AML-193 (cell line): ENCODE results near the gene ANKRD27.
"Not testable (repeated sequence)": the region's sequence is repeated elsewhere in the genome, so short reads cannot be mapped to it uniquely, and the experiment has no call there.

ENCODE experiments used
- DNase-seq, 2 experiments: peaks; one replicate each; lab custom pipeline; 2025; lab: John Stamatoyannopoulos, UW

Gene ANKRD27

DNA sequence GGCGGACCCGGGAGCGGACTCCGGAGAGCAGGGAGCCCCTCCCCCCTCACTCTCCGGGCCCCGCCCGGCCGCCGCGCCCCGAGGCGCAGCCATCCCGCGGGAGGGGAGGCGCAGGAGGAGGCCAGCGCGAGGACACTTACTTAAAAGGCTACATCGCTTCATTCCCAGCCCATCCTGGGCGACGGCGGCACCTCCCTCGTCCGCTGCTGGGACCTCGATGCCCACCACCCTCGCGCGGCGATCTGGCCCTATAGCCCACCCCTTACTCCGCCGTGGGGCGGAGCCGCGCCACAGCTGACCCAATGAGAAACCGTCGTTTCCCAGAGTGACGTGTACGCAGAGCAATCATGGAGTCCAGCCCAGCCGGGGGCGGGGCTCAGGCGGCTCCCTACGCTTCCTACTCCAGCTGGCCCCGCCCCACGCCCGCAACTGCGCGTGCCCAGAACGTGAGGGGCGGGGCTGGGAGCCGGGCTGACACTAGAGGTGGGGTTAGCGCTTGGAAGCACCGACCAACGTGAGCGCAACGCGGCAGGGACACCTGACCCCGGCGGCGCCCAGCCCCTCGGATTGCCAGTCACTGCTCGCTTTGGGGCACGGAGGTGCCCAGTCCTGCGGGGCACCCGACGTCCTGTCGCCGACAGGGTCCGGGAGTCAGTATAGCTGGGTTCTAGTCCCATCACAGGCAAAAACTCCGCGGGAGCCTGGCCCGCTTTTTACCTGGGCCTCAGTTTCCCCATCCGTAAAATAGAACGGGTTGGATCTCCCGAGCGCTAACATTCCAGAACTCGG lies at the start of gene ANKRD27:
Gene ANKRD27, minus strand, starts transcription at position 250 of the 789 bp plus-strand sequence. CDS start 16,165 bp downstream, outside the sequence.
- DNase-seq = peak; percentile 94 to 96

DNA sequence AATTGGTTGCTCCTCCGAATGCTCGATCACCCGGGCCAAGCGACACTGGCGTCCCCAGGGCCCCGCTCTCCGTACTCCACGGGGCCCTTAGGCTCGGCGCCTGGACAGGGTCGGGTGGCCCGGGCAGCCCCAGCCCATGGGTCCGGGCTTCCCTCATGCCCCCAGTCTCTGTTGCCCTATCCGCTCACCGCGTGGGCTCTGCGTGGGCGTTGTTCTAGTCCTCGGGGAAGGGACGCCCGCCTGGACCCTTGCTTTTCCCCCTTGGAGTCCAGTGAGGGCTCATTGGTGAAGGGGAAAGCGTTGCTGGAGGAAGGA lies 45.9 kb upstream of the ANKRD27 start:
- DNase-seq = no peak

DNA sequence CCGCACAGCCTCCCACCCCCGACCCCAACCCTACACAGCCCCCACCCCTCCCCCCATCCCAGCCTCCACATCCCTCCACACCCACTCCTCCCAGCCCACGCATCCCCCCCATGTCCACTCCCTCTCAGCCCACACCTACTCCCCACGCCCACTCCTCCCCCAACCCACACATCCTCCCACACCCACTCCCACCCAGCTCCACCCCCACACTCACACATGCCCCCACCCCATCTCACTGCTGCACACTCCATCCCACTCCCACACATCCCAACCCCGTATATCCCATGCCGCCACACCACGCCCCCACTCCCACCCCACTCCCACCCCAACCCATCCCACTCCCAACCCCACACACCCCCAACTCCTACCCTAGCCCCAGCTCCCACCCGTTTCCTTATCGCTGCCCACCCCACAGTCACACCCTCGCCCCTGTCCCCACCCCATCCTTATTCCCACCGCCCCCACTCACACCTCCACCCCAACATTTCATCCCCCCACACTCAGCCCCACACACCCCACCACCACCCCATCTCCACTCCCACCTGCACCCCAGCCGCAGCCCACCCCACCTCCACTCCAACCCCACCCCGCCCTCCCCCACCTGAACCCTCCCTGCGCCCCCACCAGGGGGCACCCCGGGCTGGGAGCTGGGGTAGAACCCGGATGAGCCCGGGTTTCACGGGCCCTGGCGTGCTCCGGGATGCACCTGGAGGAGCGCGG lies 45.4 kb upstream of the ANKRD27 start:
- no peak for DNase-seq

DNA sequence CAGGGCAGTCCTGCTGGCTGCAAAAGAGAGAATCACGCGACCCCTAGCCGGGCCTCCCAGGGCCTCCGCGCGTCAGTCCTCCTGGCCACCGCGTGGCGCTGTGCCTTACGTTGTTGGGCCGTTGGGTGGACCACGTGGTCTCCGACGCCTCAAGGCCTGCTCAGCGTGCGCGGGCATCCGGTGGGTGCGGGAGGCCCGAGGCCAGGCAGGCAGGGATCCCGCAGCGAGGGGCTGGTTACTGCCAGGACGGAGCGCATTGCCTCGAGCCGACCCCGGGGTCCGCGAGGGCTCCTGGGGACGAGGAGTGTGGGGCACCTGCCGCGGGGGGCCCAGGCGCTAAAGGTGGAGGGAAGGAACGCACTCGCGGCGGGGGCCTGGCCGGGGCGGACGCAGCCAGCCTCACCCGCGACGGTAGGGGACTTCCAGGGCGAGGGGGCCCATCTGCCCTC lies 44.7 kb upstream of the ANKRD27 start, which contains the start of gene TDRD12:
Gene TDRD12, plus strand, starts transcription at position 157 of the 449 bp plus-strand sequence. CDS start 306 bp downstream, outside the sequence.
- DNase-seq = no peak

DNA sequence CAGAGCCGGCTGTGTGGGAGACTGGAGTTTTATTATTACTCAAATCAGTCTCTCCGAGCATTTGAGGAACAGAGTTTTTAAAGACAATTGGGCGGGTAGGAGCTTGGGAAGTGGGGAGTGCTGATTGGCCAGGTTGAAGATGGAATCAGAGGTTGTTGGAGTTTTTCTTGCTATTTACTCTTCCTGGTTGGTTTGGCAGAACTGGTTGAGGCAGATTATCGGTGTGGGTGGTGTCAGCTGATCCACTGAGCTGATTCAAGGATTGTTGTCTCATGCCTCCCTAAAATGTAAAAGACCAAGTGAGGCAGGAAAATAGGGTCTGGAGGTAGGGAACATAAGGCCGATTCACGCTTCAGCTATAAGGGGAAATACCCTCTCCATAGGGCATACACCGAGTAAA lies 43.3 kb upstream of the ANKRD27 start:
- no peak for DNase-seq

DNA sequence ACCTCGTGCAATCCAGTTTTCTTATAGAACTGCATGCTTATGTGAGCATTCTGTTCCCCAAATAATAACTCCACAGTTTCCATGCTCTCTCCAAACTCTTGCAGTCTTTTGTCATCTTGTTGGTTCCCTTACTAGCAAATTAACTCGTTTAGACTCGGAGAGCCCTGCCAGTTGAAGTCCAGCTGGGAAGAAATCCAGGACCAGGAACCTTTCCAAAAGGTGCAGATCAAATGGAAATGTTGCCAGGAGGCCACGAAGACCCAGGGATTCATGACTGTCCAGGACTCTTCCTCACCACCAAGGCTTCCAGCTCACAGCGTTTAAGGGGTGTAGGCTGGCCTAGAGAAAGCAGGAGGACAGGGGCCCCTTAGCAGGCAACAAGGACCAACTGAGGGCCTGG lies 42.5 kb upstream of the ANKRD27 start:
- DNase-seq = no peak

DNA sequence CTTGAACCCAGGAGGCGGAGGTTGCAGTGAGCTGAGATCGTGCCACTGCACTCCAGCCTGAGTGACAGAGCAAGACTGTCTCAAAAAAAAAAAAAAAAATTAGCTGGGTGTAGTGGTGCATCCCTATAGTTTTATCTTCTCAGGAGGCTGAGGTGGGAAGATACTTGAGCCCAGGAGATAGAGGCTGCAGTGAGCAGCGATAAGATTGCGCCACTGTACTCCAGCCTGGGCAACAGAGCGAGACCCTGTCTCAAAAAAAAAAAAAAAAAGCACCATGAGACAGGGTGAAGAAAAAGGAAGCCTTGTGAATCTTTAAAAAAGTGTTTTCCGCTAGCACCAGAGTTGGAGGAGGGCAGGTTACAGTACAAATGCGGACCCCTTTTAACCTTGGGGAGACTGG lies 41.2 kb upstream of the ANKRD27 start:
- DNase-seq = not testable (repeated sequence)

DNA sequence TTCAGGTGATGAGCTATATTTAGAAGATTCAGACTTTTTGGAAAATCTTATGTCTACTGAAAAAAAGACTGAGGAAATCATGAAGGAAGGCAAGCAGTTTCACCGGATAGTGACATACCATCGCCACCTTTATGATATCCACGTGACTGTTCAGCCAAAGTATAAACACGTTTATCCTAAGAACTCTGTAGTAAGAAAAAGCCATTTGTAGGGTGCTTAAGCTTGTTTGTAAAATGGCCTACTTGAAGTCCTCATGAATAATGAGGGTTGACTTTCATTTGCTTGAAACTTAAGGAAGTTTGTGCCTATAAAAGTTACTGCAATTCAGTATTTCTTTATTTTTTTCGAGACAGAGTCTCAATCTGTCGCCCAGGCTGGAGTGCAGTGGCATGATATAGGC lies 36.8 kb upstream of the ANKRD27 start:
- no peak for DNase-seq

DNA sequence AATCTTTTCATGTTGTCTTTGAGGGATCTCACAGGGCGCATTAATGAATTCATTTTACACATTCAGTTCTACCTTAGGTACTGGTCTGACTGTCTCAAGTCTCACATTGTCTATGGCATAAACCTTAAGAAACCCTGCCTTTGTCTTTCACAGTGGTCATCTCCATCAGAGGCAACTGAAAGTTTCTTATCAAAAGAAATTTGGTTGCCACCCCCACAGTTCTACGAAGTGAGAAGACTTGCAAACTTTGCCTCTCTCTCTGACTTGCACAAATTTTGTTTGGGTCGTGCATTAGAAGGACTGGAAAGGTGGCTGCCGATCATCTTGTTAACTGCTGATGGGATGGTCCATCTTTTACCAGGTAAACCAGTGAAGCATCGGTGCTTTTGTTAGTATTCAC lies 34.1 kb upstream of the ANKRD27 start:
- DNase-seq = no peak

DNA sequence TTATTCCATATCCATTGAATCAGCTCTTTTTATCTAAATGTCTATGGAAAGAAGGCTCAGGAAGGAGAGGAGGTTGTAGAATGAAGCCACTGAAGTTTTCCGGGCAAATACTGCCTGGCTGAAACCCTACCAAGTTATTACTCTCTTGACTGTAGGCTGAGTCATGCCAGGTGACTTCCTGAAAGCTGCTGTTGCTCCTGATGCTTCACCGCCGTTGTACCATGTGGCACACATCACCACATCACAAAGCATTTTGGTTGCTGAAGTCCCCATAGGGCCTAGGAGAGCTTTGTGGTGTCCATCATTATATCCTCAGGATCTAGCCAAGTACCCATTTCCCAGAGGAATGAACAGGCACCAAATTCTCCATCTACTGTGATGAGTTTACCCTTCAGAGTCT lies 33.5 kb upstream of the ANKRD27 start:
- no peak for DNase-seq

DNA sequence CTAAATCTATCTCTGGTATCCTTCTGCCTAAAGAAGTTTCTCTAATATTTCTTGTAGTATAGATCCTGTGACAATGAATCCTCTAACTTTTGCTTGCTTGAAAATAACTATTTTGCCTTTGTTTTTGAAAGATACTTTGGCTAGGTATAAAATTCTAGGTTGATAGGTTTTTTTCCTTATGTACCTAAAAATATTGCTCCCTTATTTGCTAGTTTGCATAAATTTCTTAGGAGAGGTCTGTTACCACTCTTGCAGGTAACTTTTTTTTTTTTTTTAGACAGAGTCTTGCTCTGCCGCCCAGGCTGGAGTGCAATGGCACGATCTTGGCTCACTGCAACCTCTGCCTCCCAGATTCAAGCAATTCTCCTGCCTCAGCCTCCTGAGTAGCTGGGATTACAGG lies 29.0 kb upstream of the ANKRD27 start:
- DNase-seq = not testable (repeated sequence)

DNA sequence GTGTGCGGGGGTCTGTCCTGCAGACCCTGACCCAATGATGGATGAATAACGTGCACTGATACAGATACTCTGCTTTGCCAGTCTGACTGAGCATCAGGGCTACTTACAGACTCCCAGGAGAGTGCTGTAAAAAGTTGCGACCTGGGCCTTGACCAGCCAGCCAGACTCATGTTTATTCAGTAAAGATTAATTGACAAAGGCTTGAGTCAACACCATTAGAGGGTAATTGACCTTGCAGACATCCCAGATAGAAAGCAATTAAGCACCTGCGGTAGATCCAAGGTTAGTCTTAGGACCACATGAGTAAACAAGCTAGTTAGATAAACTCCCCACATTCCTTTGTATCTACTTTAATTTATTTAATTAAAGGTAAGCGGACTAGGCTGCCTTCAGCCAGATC lies 27.0 kb upstream of the ANKRD27 start:
- DNase-seq = no peak

DNA sequence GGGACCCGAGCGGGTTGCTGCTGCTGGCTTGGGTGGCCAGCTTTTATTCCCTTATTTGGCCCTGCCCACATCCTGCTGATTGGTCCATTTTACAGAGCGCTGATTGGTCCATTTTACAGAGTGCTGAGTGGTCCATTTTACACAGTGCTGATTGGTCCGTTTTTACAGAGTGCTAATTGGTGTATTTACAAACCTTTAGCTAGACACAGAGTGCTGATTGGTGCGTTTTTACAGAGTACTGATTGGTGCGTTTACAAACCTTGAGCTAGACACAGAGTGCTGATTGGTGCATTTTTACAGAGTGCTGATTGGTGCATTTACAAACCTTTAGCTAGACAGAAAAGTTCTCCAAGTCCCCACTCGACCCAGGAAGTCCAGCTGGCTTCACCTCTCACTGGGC lies 25.1 kb upstream of the ANKRD27 start:
- not testable (repeated sequence) for DNase-seq

DNA sequence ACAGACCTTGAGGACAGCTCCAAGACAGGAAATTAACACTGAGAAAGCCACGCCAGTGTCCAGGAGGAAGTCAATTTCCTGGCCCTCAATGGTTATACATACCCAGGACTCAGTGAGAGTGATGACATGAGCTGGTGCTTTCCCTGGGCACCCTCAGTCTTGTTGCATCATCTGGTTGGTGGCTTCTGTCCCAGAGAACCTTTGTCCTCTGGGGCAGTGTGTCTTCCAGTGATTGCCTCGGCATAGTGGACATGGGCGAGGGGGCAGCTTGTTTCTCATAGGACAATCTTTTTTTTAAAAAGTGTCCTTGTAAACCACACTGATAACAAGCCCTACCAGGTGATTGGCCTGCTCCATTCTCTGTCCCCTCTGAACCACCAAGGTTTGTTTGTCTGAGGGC lies 21.8 kb upstream of the ANKRD27 start:
- DNase-seq = peak in 1 of 2 experiments; percentile 17

DNA sequence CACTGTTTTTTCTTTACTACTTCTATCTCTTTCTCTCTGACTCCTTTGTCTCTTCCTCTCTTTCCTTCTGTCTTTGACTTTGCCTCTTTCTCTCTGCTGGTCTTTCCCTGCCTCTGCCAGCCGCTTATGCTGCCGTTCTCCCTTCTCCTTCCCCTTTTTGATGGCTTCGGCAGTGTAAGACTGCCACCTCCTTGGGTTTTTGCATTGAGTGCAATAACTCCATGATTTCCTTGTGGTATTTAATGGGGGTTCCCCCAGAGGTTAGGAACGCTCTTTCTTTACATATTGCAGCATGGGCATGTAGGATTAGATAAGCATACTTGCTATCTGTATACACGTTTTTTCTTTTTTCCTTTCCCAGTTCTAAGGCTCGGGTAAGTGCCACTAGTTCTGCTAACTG lies 20.5 kb upstream of the ANKRD27 start:
- peak; percentile 21 to 39 for DNase-seq

DNA sequence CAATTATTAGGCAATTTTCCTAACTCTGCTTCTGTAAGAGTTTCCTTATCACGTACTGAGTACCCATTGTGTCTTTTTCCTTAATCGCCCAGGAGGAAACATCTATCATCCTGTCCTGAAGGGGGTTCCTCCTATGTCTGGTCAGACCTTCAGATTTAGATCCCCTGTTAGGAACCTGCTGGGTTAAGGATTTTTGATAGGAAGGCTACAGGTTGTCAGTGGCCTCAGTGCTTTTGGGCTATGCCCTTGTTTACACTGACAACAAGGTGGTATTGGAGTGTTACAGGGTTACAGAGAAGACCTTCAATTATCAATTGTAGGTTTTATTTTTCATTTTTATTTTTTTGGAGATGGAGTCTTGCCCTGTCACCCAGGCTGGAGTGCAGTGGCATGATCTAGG lies 19.9 kb upstream of the ANKRD27 start:
- DNase-seq = peak; percentile 9 to 18

DNA sequence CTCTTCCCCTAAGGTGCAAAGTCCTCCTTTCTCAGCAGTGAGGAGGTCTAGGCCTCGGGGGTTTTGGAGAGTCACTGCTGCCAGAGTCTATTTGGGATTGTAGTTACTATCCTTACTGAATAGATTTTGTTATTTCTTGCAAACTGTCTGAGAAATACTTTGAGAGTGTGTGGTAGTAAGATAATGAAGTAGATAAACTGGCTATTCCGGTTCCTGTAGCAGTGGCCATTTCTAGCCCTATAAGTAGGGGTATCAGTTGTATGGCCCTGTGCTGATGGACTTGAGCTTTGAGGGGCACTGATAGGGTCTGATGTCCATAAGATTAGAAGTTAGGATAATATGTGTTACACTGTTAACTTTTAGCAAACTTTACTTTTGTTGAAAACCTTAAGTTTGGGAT lies 19.3 kb upstream of the ANKRD27 start:
- DNase-seq = not testable (repeated sequence)

DNA sequence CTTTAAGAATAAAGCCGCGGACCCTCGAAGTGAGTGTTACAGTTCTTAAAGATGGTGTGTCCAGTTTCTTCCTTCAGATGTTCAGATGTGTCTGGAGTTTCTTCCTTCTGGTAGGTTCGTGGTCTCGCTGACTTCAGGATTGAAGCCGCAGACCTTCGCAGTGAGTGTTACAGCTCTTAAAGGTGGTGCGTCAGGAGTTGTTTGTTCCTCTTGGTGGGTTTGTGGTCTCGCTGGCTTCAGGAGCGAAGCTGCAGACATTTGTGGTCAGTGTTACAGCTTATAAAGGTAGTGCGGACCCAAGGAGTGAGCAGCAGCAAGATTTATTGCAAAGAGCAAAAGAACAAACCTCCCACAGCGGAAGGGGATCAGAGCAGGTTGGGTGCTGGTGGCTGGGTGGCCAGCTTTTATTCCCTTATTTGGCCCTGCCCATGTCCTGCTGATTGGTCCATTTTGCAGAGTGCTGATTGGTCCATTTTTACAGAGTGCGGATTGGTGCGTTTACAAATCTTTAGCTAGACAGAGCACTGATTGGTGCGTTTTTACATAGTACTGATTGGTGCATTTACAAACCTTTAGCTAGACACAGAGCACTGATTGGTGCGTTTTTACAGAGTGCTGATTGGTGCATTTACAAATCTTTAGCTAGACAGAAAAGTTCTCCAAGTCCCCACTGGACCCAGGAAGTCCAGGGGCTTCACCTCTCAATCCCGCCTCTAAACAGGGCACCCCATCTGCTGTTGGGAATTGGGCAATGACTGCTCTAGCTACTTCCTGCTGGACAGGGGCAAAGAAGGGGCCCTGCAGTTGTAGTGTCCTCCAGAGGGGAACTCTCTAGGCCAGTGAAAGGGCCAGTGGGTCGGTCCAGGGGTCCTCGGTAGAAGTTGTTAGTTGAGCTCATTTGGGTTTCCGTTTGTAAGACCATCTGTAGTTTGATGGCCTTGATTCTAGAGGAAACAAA lies 18.4 kb upstream of the ANKRD27 start:
- peak in 1 of 2 experiments; percentile 25 for DNase-seq

DNA sequence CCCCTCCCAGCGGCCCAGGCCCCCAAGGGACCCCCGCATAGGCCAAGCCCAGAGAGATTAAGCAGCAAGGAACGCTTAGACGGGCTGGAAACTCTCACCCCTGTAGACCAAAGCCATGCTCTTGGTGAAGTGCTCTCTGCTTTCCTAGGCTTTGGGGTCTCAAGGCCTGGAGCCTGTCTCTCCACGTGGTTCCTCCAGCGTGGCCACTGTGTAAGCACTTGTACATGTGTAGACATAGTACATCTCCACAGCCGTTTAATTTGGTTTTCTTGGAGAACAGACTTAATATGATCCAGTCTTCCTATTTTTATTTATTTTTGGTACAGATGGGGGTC lies 17.7 kb upstream of the ANKRD27 start:
- no peak for DNase-seq

DNA sequence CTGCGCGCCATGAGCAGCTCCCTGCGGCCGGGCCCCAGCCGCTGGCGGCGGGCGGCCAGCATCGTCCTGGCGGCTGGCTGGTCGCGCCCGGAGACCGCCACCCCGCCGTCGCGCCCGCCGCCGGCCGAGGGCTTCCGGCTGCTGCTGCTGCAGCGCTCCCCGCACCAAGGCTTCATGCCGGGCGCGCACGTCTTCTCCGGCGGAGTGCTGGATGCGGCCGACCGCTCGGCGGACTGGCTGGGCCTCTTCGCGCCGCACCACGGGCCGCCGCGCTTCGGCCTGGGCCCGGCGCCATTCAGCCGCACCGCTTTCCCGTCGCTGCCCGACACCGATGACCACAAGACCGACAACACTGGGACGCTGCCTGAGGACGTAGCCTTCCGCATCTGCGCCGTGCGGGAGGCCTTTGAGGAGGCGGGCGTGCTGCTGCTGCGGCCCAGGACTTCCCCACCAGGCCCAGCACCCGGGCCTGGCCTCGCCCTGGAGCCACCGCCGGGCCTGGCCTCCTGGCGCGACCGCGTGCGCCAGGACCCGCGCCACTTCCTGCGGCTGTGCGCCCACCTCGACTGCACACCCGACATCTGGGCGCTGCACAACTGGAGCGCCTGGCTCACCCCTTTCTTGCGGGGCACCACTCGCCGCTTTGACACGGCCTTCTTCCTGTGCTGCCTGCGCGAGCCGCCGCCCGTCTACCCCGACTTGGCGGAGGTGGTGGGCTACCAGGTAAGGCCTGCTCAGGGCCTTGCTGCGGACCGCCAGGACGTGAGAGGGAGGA lies 17.2 kb upstream of the ANKRD27 start:
- DNase-seq = peak; percentile 39 to 44

DNA sequence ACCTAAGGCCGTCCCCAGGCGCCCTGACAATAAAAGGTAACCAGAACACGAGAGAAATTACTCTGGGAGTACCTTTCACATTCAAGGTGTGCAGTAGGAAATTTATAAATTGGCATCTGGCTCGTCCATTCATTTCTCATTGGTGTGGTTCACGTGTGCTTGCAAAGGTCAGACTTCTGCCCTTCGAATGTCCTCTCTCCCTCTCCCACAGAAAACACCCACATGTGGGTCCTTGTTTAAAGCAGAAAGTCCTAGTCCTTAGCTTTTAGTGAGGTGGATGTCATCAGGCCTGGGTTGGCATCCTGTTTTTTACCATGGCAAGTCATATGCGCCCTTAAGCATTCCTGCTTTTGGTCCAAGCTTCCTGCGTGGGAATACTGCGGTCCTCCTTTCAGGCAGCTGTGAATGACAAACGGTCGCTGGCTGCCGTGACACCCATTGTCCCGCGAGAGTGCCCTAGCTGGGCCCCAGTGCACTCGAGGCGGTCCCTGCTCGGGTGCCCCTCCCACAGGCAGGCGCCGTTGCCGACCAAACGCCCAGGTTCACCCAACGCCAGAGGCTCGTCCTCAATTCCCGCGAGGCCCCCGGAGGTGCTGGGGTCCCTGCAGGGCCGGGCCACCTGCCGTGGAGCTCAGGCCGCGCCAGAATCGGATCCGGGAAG lies 16.4 kb upstream of the ANKRD27 start, which contains the start of gene NUDT19:
Gene NUDT19, plus strand, starts transcription at position 531 of the 661 bp plus-strand sequence. CDS start 140 bp downstream, outside the sequence.
- peak; percentile 46 to 67 for DNase-seq
